Activated naive CD8-positive, alpha-beta T cell treated with anti-CD3 and anti-CD28 coated beads for 36 hours (primary cell): Measurements from ENCODE around the gene KBTBD4. TPM values are rescaled to one million over a fixed set of nuclear protein-coding genes. Genes with fewer than 3 reads are reported as not detected.
"Not testable (repeated sequence)": the region's sequence is repeated elsewhere in the genome, so short reads cannot be mapped to it uniquely, and the experiment has no call there.

Experiments used
- DNase-seq: peaks from one replicate; pipeline ENCODE4 v3.0.0; 2021
- H3K27ac Mint-ChIP-seq: one replicate; pipeline ENCODE4 v1.8.0; 2022; ENCODE audit warnings: mild to moderate bottlenecking, moderate library complexity, mixed read lengths
- H3K27me3 Mint-ChIP-seq: one replicate; pipeline ENCODE4 v1.8.0; 2022; ENCODE audit warnings: mild to moderate bottlenecking, mixed read lengths
- H3K36me3 Mint-ChIP-seq: one replicate; pipeline ENCODE4 v1.8.0; 2021; ENCODE audit warnings: mild to moderate bottlenecking, mixed read lengths
- H3K4me1 Mint-ChIP-seq: one replicate; pipeline ENCODE4 v1.8.0; 2021; ENCODE audit warnings: mixed read lengths
- H3K4me3 Mint-ChIP-seq: one replicate; pipeline ENCODE4 v1.8.0; 2022; ENCODE audit warnings: mild to moderate bottlenecking, moderate library complexity, mixed read lengths
- H3K9me3 Mint-ChIP-seq: one replicate; pipeline ENCODE4 v1.8.0; 2022; ENCODE audit warnings: mixed read lengths
- total RNA-seq, 2 experiments: library from RNA; stranded (reverse); gene quantifications; one replicate each; pipeline ENCODE4 v1.2.3, GENCODE V29; 2021

KBTBD4 gene
- total RNA-seq, 2 experiments from 2014 or later = 19.5 to 20.0 TPM

DNA sequence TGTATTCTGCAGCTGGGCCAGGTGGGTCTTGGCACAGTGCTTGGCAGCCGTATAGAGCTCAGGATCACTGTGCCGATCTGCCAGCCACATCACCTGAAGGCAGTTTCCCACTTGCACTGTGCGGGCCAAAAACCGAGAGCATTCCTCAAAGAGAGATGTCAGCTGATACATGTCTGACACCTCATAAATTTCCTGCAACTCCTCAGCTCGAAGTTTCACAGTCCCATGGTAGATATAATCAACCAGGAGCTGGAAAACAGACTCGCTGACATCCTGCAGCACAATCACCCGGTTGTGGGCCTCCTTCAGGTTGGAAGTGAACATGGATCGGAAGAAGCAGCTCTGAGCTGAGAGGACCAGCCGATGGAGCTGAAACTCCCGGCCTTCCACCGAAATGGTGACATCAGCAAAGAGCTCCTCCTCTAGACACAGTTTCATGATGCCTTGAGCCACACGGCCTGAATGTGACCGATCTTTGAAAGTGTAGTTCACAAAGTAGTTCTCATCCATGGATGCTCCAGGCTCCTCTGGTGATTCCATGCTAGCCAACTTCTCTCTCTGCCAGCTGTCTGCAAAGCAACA lies 1.2 kb downstream of the KBTBD4 start:
- no peaks in the 10 kb centered on the region for H3K9me3 Mint-ChIP-seq
- H3K36me3 Mint-ChIP-seq = peaks cover 41% of the 10 kb centered on the region
- H3K4me1 Mint-ChIP-seq = peaks cover 32% of the 10 kb centered on the region
- no peaks in the 10 kb centered on the region for H3K27me3 Mint-ChIP-seq
- DNase-seq = no peak
- peak overlapping the region; percentile 97 for H3K4me3 Mint-ChIP-seq
- H3K27ac Mint-ChIP-seq = no peak overlapping the region

DNA sequence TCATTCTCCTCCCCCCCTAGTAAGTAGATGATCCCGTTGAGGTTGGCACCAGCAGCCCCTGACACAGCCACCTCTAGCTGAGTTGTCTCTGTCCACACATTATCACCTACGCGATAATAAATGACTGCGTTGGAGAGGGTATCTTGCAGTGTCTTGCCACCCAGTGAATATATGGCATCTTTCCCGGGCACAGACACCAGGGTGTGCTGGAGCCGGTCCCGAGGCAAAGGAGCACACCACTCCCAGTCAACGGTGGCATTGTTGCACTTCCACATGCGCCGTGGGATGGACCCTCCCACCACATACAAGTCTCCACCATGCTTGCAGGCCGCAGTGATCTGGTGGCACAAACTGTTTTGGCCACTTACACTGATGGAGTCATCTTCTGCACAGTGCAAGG lies 5.4 kb downstream of the KBTBD4 start:
- Mint-ChIP-seq H3K9me3 (no peaks in the 10 kb centered on the region), H3K27ac (no peak overlapping the region), H3K36me3 (peaks cover 39% of the 10 kb centered on the region), H3K27me3 (no peaks in the 10 kb centered on the region), H3K4me1 (peaks cover 23% of the 10 kb centered on the region), H3K4me3 (no peak overlapping the region)
- no peak for DNase-seq

GRCh38 chr11:47572715-47573255 lies 6.0 kb downstream of the KBTBD4 start:
- Mint-ChIP-seq H3K27ac (no peak overlapping the region), H3K4me1 (peaks cover 20% of the 10 kb centered on the region), H3K4me3 (no peak overlapping the region), H3K36me3 (peaks cover 39% of the 10 kb centered on the region), H3K27me3 (no peaks in the 10 kb centered on the region), H3K9me3 (no peaks in the 10 kb centered on the region)
- DNase-seq = no peak

DNA sequence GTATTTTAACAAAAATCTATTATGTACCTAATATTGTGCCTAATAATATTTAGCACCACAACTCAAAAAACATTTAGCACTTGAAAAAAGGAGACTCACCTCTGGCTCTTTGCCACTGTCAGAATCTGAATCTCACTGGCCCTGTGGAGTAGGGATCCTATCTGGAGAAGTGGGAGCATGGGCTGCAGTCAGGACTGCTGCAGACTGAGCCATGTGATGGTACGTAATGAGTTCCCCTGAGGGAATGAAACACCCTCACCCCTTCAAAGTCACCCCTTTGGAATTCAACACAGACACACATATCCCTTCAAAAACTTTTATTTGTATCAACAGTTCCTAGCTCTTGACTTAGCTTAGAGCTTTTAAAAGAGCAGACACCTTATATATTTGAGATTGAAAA lies 6.9 kb downstream of the KBTBD4 start:
- H3K27ac Mint-ChIP-seq = no peak overlapping the region
- H3K36me3 Mint-ChIP-seq = peaks cover 36% of the 10 kb centered on the region
- no peak overlapping the region for H3K4me3 Mint-ChIP-seq
- H3K4me1 Mint-ChIP-seq = peaks cover 14% of the 10 kb centered on the region
- H3K9me3 Mint-ChIP-seq = no peaks in the 10 kb centered on the region
- no peaks in the 10 kb centered on the region for H3K27me3 Mint-ChIP-seq
- DNase-seq = no peak

- Mint-ChIP-seq H3K4me3 (no peak overlapping the region), H3K36me3 (peaks cover 37% of the 10 kb centered on the region), H3K4me1 (peaks cover 14% of the 10 kb centered on the region), H3K27me3 (no peaks in the 10 kb centered on the region), H3K9me3 (no peaks in the 10 kb centered on the region), H3K27ac (peak overlapping the region; percentile 20)
- no peak for DNase-seq
Measured at GRCh38 chr11:47571357-47571729, 7.4 kb downstream of the KBTBD4 start.

GRCh38 chr11:47570651-47571356 lies 8.0 kb downstream of the KBTBD4 start:
- Mint-ChIP-seq H3K9me3 (no peaks in the 10 kb centered on the region), H3K4me3 (no peak overlapping the region), H3K4me1 (peaks cover 13% of the 10 kb centered on the region), H3K27me3 (no peaks in the 10 kb centered on the region), H3K27ac (peak overlapping the region; percentile 20), H3K36me3 (peaks cover 36% of the 10 kb centered on the region)
- DNase-seq = no peak

GRCh38 chr11:47569646-47570045 lies 9.1 kb downstream of the KBTBD4 start:
- Mint-ChIP-seq H3K36me3 (peaks cover 26% of the 10 kb centered on the region), H3K4me1 (peaks cover 15% of the 10 kb centered on the region), H3K27me3 (no peaks in the 10 kb centered on the region), H3K27ac (no peak overlapping the region), H3K9me3 (no peaks in the 10 kb centered on the region), H3K4me3 (no peak overlapping the region)
- DNase-seq = no peak

- Mint-ChIP-seq H3K36me3 (peaks cover 21% of the 10 kb centered on the region), H3K9me3 (no peaks in the 10 kb centered on the region), H3K27me3 (no peaks in the 10 kb centered on the region), H3K27ac (peak overlapping the region; percentile 79), H3K4me3 (peak overlapping the region; percentile 87), H3K4me1 (peaks cover 15% of the 10 kb centered on the region)
- DNase-seq = no peak
Measured at GRCh38 chr11:47566149-47566698, 12.5 kb downstream of the KBTBD4 start.

DNA sequence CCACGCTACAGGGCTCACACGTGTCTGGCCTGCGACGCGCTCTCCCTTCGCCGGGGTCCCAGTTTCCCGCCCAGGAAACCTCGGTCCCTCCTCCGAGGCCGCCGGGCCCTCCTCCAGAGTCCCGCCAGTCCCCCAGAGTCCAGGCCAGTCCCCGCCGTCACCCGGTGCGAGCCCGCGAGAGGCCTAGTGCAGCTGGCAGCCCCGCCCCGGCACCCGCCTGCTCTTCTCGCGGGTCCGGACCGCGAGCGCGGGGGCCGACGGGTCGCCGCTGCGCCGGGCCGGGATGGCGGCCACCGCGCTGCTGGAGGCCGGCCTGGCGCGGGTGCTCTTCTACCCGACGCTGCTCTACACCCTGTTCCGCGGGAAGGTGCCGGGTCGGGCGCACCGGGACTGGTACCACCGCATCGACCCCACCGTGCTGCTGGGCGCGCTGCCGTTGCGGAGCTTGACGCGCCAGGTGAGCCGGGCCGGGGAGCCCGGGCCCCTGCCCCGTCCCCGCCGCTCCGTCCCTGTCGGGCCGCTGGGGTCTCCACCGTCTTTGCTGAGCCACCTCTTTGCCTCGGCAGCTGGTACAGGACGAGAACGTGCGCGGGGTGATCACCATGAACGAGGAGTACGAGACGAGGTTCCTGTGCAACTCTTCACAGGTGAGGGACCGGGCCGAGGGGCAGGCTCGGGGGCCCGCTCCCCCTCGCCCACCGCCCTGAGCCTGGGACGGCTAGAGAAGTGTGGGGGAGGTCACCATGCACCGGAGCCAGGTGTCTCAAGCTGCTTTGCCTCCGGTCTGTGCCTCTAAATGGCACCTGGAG lies 13.2 kb downstream of the KBTBD4 start, which contains the start of gene PTPMT1:
Gene PTPMT1 (plus strand): TSS at position 260 of the 809 bp plus-strand sequence. CDS start 24 bp downstream, at position 284.
- H3K36me3 Mint-ChIP-seq = peaks cover 21% of the 10 kb centered on the region
- H3K27me3 Mint-ChIP-seq = no peaks in the 10 kb centered on the region
- peak within 1 kb of the TSS; percentile 87 for H3K4me3 Mint-ChIP-seq
- DNase-seq = peak; percentile 84
- no peaks in the 10 kb centered on the region for H3K9me3 Mint-ChIP-seq
- H3K4me1 Mint-ChIP-seq = peaks cover 15% of the 10 kb centered on the region
- peak within 1 kb of the TSS; percentile 86 for H3K27ac Mint-ChIP-seq

DNA sequence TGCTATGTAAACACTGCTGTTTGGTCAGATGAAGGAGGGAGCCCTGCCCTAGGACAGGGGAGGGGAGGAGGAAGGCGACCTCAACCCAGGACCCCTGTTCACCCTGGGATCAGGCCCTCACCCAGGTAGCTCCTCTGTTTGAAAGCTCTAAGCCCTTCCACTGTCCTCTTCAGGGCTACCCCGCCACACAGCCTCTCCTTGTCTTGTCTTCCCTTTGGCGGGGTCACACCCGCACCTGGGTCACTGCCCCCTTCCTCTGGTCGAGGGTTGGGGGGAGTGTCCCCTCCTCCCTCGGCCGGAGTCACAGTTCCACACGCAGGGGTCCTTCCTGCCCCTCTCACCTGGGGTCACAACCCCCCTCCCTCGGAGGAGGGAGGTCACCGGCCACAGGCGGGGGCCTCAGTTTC lies 13.8 kb downstream of the KBTBD4 start:
- H3K27me3 Mint-ChIP-seq = no peaks in the 10 kb centered on the region
- no peaks in the 10 kb centered on the region for H3K9me3 Mint-ChIP-seq
- peak overlapping the region; percentile 73 for H3K4me3 Mint-ChIP-seq
- H3K36me3 Mint-ChIP-seq = peaks cover 19% of the 10 kb centered on the region
- H3K27ac Mint-ChIP-seq = peak overlapping the region; percentile 86
- H3K4me1 Mint-ChIP-seq = peaks cover 15% of the 10 kb centered on the region
- DNase-seq = no peak

GRCh38 chr11:47564366-47564765 lies 14.4 kb downstream of the KBTBD4 start:
- not testable (repeated sequence) for H3K27ac Mint-ChIP-seq, DNase-seq, H3K27me3 Mint-ChIP-seq

DNA sequence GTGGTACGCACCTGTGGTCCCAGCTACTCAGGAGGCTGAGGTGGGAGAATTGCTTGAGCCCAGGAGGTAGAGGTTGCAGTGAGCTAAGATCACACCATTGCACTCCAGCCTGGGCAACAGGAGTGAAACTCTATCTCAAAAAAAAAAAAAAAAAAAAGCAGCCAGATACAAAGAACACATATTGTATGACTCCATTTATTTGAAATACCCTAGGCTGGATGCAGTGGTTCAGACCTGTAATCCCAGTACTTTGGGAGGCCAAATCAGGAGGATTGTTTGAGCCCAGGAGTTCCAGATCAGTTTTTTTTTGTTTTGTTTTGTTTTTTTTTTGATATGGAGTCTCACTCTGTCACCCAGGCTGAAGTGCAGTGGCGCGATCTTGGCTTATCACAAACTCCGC lies 16.4 kb downstream of the KBTBD4 start:
- H3K27ac Mint-ChIP-seq, H3K4me3 Mint-ChIP-seq, H3K27me3 Mint-ChIP-seq, H3K36me3 Mint-ChIP-seq, DNase-seq, H3K9me3 Mint-ChIP-seq: not testable (repeated sequence)
- peaks cover 15% of the 10 kb centered on the region for H3K4me1 Mint-ChIP-seq

More at GRCh38 chr11:47564366-47564765, 14.4 kb downstream of the KBTBD4 start:
- H3K9me3 Mint-ChIP-seq = not testable (repeated sequence)
- Mint-ChIP-seq H3K4me1 (peaks cover 15% of the 10 kb centered on the region), H3K4me3 (peak overlapping the region; percentile 42), H3K36me3 (peaks cover 13% of the 10 kb centered on the region)

- Mint-ChIP-seq H3K36me3 (no peaks in the 10 kb centered on the region), H3K27me3 (no peaks in the 10 kb centered on the region), H3K9me3 (no peaks in the 10 kb centered on the region), H3K27ac (no peak overlapping the region), H3K4me3 (no peak overlapping the region), H3K4me1 (peaks cover 9% of the 10 kb centered on the region)
- DNase-seq = no peak
Measured at GRCh38 chr11:47560426-47560825, 18.3 kb downstream of the KBTBD4 start.

GRCh38 chr11:47558695-47559094 lies 20.1 kb downstream of the KBTBD4 start:
- H3K4me3 Mint-ChIP-seq = no peak overlapping the region
- no peak for DNase-seq
- H3K27ac Mint-ChIP-seq = no peak overlapping the region
- no peaks in the 10 kb centered on the region for H3K27me3 Mint-ChIP-seq
- no peaks in the 10 kb centered on the region for H3K9me3 Mint-ChIP-seq
- peaks cover 6% of the 10 kb centered on the region for H3K4me1 Mint-ChIP-seq
- no peaks in the 10 kb centered on the region for H3K36me3 Mint-ChIP-seq

DNA sequence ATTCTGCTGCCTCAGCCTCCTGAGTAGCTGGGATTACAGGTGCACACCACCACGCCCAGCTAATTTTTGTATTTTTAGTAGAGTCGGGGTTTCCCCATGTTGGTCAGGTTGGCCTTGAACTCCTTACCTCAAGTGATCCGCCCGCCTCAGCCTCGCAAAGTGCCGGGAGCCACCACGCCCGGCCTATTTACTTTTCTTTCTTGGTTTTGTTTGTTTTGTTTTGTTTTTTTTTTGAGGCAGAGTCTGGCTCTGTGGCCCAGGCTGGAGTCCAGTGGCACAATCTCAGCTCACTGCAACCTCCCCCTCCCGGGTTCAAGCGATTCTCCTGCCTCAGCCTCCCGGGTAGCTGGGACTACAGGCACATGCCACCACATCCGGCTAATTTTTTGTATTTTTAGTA lies 21.8 kb downstream of the KBTBD4 start:
- not testable (repeated sequence) for H3K4me3 Mint-ChIP-seq, H3K36me3 Mint-ChIP-seq, DNase-seq, H3K4me1 Mint-ChIP-seq, H3K9me3 Mint-ChIP-seq, H3K27me3 Mint-ChIP-seq, H3K27ac Mint-ChIP-seq
